Neural crest cell (in vitro differentiated cells): ENCODE data around the gene HYAL3. TPM values are rescaled to one million over a fixed set of nuclear protein-coding genes. Genes with fewer than 3 reads are reported as not detected.

Experiments
- DNase-seq: peaks from one replicate; pipeline ENCODE4 v3.0.0; 2021; ENCODE audit warnings: low read depth, mixed read lengths, low spot score
- H3K27ac Mint-ChIP-seq: one replicate; pipeline ENCODE4 v1.8.0; 2021; ENCODE audit warnings: mild to moderate bottlenecking, mixed read lengths; ENCODE audit not compliant: unreplicated experiment
- H3K27me3 Mint-ChIP-seq: 2 replicates; pipeline ENCODE4 v1.8.0; 2021; ENCODE audit warnings: low read depth, mild to moderate bottlenecking, mixed read lengths
- H3K36me3 Mint-ChIP-seq: 2 replicates; pipeline ENCODE4 v1.8.0; 2021; ENCODE audit warnings: low read depth, mild to moderate bottlenecking, mixed read lengths
- H3K4me1 Mint-ChIP-seq: 2 replicates; pipeline ENCODE4 v1.8.0; 2021; ENCODE audit warnings: mixed read lengths
- H3K4me3 Mint-ChIP-seq: one replicate; pipeline ENCODE4 v1.8.0; 2021; ENCODE audit warnings: mild to moderate bottlenecking, mixed read lengths
- H3K9me3 Mint-ChIP-seq: 2 replicates; pipeline ENCODE4 v1.8.0; 2021; ENCODE audit warnings: mixed read lengths
- total RNA-seq: library from RNA; stranded (reverse); gene quantifications from 2 replicates; pipeline ENCODE4 v1.2.1, GENCODE V29; 2021
- TF ChIP-seq, protein P1 (sequence below): fragments of 200-600 bp; sonication (generic); conservative IDR thresholded peaks from 2 replicates; pipeline ENCODE4 v1.5.0; 2021; ENCODE audit warnings: antibody characterized with exemption, mild to moderate bottlenecking

Gene HYAL3
- total RNA-seq, 1 donor from 2014 or later, result 4.4 TPM

DNA sequence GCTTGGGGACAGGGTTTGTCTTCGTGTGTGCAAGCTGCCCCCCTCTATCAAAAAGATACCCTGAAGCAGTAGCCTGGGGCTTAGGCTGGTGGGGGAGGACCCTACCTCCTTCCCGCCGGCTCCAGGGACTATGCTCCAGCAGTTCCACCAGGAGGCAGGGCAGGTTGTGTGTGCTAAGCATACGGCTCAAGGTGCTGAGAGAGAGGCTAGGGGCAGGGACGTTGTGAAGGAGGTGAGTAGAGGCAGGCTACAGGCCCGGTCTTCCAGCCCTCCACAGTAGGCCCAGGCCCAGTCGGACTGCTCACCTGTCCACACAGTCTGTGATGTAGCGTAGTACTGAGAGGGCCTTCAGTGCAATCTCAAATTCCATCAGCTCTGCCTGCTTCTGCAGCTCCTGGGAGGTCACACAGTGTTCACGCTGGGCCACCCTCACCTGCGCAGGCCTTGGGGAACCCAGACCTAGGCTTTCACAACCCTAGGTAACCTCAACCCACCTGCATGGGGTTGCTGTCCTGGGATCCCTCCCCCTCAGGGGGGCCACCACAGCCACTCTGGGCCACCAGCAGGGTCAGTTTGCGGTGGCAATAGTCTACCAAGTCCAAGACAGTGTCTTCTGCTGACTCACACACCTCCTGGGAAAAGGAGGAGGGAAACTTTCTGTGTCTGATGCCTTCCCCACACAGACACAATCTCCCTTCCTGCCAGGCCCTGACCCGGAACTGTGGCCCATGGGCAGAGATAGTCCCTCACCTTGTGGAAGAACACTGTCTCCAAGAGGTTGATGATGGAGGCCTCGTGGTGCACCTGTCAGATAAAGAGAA lies 43.8 kb upstream of the HYAL3 start:
- Mint-ChIP-seq H3K4me1 (peaks cover 28% of the 10 kb centered on the region), H3K9me3 (no peaks in the 10 kb centered on the region), H3K4me3 (peak overlapping the region; percentile 43), H3K36me3 (no peaks in the 10 kb centered on the region), H3K27me3 (peaks cover 49% of the 10 kb centered on the region), H3K27ac (no peak overlapping the region)
- TF ChIP-seq, protein P1, sequence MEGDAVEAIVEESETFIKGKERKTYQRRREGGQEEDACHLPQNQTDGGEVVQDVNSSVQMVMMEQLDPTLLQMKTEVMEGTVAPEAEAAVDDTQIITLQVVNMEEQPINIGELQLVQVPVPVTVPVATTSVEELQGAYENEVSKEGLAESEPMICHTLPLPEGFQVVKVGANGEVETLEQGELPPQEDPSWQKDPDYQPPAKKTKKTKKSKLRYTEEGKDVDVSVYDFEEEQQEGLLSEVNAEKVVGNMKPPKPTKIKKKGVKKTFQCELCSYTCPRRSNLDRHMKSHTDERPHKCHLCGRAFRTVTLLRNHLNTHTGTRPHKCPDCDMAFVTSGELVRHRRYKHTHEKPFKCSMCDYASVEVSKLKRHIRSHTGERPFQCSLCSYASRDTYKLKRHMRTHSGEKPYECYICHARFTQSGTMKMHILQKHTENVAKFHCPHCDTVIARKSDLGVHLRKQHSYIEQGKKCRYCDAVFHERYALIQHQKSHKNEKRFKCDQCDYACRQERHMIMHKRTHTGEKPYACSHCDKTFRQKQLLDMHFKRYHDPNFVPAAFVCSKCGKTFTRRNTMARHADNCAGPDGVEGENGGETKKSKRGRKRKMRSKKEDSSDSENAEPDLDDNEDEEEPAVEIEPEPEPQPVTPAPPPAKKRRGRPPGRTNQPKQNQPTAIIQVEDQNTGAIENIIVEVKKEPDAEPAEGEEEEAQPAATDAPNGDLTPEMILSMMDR, result no peak
- DNase-seq, result no peak

DNA sequence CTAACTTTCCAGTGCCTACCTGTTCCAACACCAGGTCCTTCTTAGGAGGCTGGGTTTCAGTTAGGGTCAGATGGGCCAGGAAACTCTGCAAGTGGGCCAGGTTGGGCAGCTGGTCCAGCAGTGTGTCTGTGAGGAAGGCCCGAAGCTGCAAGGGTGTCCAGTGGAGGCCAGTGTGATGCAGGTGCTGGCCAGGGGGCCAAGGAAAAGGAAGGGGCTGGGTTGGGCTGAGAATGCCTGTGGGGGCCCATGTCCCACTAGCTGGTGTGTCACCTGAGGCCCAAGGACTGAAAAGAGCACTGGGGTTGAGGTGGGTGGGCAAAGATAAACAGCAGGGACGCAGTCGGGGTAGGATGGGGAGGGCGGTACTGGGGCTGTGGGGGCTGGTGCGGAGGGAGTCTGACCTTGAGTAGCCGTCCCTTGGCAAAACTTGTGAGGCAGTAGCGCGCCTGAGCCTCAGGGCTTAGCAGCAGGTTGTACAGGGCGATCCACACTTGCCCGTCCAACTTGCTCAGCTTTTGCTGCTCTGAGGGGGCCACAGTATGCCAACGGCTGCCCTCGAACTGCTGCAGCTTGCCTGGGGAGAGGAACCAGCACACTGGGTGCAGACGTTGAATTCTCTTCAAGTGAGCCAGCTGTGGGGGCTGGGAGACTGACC lies 42.9 kb upstream of the HYAL3 start:
- TF ChIP-seq, protein P1, result no peak
- no peak overlapping the region for H3K27ac Mint-ChIP-seq
- peaks cover 54% of the 10 kb centered on the region for H3K27me3 Mint-ChIP-seq

DNA sequence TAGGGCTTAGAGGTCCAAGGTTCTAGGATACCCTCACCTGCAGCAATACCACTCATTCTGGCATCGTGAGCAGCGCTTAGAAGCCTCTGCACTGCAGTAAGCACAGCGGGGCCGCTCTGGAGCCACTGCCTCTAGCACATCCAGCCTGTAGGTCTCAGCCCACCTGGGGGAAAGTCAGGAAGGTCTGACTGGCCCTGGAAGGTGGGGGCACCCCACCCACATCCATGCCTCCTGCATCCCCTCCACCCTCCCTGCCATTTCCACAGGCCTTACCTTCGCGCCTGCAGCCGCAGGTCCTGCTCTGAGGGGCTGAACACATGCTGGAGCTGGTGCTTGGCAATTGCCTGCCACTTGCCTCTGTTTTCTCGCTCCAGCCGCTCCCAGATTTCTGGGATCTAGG lies 42.3 kb upstream of the HYAL3 start:
- Mint-ChIP-seq H3K9me3 (no peaks in the 10 kb centered on the region), H3K27me3 (peaks cover 54% of the 10 kb centered on the region), H3K27ac (no peak overlapping the region), H3K36me3 (no peaks in the 10 kb centered on the region), H3K4me1 (peaks cover 29% of the 10 kb centered on the region), H3K4me3 (peak overlapping the region; percentile 49)
- TF ChIP-seq, protein P1, result no peak
- no peak for DNase-seq

More for the DNA sequence above, 42.9 kb upstream of the HYAL3 start:
- Mint-ChIP-seq H3K9me3 (no peaks in the 10 kb centered on the region), H3K4me3 (no peak overlapping the region), H3K4me1 (peaks cover 27% of the 10 kb centered on the region), H3K36me3 (no peaks in the 10 kb centered on the region)
- no peak for DNase-seq

DNA sequence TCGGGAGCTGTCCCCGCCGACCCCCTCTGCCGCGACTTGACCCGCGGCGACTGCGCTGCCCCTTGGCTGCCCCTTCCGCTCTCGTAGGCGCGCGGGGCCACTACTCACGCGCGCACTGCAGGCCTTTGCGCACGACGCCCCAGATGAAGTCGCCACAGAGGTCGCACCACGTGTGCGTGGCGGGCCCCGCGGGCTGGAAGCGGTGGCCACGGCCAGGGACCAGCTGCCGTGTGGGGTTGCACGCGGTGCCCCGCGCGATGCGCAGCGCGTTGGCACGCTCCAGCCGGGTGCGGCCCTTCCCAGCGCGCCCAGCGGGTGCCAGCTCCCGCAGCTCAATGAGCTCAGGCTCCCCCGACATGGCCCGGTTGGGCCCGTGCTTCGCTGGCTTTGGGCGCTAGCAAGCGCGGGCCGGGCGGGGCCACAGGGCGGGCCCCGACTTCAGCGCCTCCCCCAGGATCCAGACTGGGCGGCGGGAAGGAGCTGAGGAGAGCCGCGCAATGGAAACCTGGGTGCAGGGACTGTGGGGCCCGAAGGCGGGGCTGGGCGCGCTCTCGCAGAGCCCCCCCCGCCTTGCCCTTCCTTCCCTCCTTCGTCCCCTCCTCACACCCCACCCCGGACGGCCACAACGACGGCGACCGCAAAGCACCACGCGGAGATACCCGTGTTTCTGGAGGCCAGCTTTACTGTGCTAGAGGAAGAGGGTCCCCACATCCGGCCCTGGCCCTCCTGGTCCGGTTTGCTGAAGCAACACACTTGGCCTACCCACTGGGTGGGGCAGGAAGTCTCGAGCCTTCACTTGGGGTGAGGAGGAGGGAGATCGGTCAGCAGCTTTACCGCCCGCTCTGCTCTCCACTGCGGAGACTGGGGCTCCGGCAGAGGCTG lies 41.5 kb upstream of the HYAL3 start, which contains the start of gene RASSF1:
TSS of gene RASSF1 (minus strand) at position 389 of the 882 bp plus-strand sequence. CDS start at position 358, 31 bp downstream.
- TF ChIP-seq, protein P1, result no peak
- Mint-ChIP-seq H3K4me1 (peaks cover 31% of the 10 kb centered on the region), H3K36me3 (no peaks in the 10 kb centered on the region), H3K27ac (no peak within 1 kb of the TSS), H3K4me3 (peak within 1 kb of the TSS; percentile 96), H3K27me3 (peaks cover 50% of the 10 kb centered on the region), H3K9me3 (no peaks in the 10 kb centered on the region)
- DNase-seq, result no peak

DNA sequence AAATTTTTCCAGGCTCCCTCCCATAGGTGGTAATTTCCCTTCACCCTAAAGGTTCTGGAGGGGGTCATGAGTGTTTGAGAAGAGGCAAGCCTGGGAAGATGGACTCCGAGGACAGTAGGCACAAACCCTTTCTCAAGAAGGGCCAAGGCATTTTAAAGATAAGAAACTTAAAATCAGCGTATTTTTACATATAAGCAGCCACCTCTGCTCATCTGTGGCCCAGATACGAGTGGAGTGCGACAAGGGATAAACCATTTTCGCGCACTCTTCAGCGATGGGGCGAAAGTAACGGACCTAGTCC lies 40.9 kb upstream of the HYAL3 start:
- DNase-seq, result no peak
- H3K27me3 Mint-ChIP-seq, result peaks cover 47% of the 10 kb centered on the region
- H3K36me3 Mint-ChIP-seq, result no peaks in the 10 kb centered on the region
- no peak overlapping the region for H3K27ac Mint-ChIP-seq
- TF ChIP-seq, protein P1, result no peak
- peak overlapping the region; percentile 96 for H3K4me3 Mint-ChIP-seq
- peaks cover 30% of the 10 kb centered on the region for H3K4me1 Mint-ChIP-seq
- no peaks in the 10 kb centered on the region for H3K9me3 Mint-ChIP-seq
